Ishikawa (cell line): ENCODE measurements around the gene KIF3A.

ENCODE experiments used
- CEBPB ChIP-seq: IDR thresholded peaks from 2 replicates; pipeline ENCODE4 v1.6.1; 2012
- CREB1 ChIP-seq: IDR thresholded peaks from 2 replicates; pipeline ENCODE4 v1.6.1; 2012; ENCODE audit warnings: low read depth
- EGR1 ChIP-seq: IDR thresholded peaks from 2 replicates; pipeline ENCODE4 v1.6.1; 2012
- EP300 ChIP-seq: IDR thresholded peaks from 2 replicates; pipeline ENCODE4 v1.6.1; 2012; ENCODE audit warnings: borderline replicate concordance
- FOXM1 ChIP-seq: IDR thresholded peaks from 2 replicates; pipeline ENCODE4 v1.6.1; 2012; ENCODE audit warnings: low read depth, borderline replicate concordance
- MAX ChIP-seq: IDR thresholded peaks from 2 replicates; pipeline ENCODE4 v1.6.1; 2012
- NFIC ChIP-seq: IDR thresholded peaks from 2 replicates; pipeline ENCODE4 v1.6.1; 2012
- RAD21 ChIP-seq: IDR thresholded peaks from 2 replicates; pipeline ENCODE4 v1.6.1; 2012; ENCODE audit warnings: low read depth
- REST ChIP-seq: IDR thresholded peaks from 2 replicates; pipeline ENCODE4 v1.6.1; 2012; ENCODE audit warnings: low read depth, mild to moderate bottlenecking
- TAF1 ChIP-seq: IDR thresholded peaks from 2 replicates; pipeline ENCODE4 v1.6.1; 2012; ENCODE audit warnings: low read depth, mild to moderate bottlenecking
- TCF12 ChIP-seq: IDR thresholded peaks from 2 replicates; pipeline ENCODE4 v1.6.1; 2012; ENCODE audit warnings: low read depth
- TEAD4 ChIP-seq: IDR thresholded peaks from 2 replicates; pipeline ENCODE4 v1.6.1; 2012
- USF1 ChIP-seq: IDR thresholded peaks from 2 replicates; pipeline ENCODE4 v1.6.1; 2012
- YY1 ChIP-seq: IDR thresholded peaks from 2 replicates; pipeline ENCODE4 v1.6.1; 2012; ENCODE audit warnings: low read depth
- ZBTB7A ChIP-seq: IDR thresholded peaks from 2 replicates; pipeline ENCODE4 v1.6.1; 2012; ENCODE audit warnings: low read depth

Gene KIF3A

GRCh38 chr5:132780577-132780976 is 43.2 kb upstream of the KIF3A start:
- no peak for TF ChIP-seq EP300
- TF ChIP-seq EGR1: no peak

- TF ChIP-seq YY1 (no peak), TCF12 (no peak)
Observed at GRCh38 chr5:132779961-132780360, 42.6 kb upstream of the KIF3A start.

GRCh38 chr5:132778856-132779255 is 41.5 kb upstream of the KIF3A start:
- TF ChIP-seq FOXM1: no peak
- TF ChIP-seq REST: no peak
- no peak for TF ChIP-seq USF1
- TF ChIP-seq RAD21: no peak
- no peak for TF ChIP-seq YY1
- TF ChIP-seq NFIC: no peak
- TF ChIP-seq EGR1: no peak
- TF ChIP-seq TAF1: no peak
- no peak for TF ChIP-seq TEAD4
- no peak for TF ChIP-seq EP300
- no peak for TF ChIP-seq ZBTB7A
- TF ChIP-seq CEBPB: no peak
- TF ChIP-seq TCF12: no peak
- TF ChIP-seq MAX: no peak
- no peak for TF ChIP-seq CREB1

GRCh38 chr5:132778129-132778528 is 40.8 kb upstream of the KIF3A start:
- TF ChIP-seq CREB1 (no peak), CEBPB (no peak), ZBTB7A (no peak), EP300 (no peak), FOXM1 (no peak), TAF1 (no peak), TCF12 (no peak), TEAD4 (no peak), YY1 (no peak)

DNA sequence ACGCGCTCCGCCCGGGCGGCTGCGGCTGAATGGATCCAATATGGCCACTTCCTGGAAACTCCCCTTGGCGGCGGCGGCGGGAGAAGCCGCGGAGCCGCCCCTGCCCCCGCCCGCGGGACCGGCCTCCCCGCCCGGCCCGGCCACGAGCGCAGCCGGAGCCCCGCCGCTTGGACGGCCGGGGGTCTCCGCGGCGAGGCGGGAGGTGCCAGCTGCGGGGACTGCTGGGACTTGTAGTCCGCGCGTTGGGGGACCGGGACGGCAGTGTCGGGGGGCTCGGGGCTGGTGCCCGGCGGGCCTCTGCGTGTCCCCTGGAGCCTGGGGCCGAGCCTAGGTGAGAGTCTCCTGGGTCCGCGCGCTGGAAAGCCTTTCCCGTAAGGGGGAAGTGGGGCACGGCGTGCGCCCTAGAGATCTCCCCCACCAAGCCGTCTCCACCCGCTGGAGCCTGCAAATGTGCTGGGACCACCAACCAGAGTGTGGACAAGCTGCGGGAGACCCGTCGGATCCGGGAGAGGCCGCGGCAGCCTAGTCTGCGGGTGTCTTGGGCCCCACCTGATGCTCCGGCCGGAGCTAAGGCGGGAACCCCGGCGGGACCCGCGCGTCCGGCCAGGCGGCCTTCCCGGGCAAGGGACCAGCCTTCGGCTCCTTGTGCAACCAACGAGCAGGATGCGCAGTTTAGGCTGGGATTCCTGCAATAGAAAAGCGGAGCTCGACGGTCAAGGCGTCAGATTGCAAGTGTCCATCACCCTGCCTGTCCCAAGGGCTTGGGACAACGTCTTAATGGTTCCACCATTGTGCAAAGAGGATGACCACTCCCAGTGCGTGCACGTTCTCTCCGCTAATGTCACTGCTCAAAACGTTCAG is 40.1 kb upstream of the KIF3A start, which contains the start of gene SEPTIN8:
SEPTIN8 (minus strand) TSS at position 31 of the 861 bp plus-strand sequence. CDS start 102 bp downstream, outside the sequence.
- TF ChIP-seq YY1 (peak; percentile 80), TAF1 (peak; percentile 36; the same call in 1 of the 2 replicates), TCF12 (0 out of 2 replicates have a peak, but pooled peaks have one; percentile 33), ZBTB7A (no peak; the same call in none of the 2 replicates)

GRCh38 chr5:132776938-132777208 is 39.5 kb upstream of the KIF3A start:
- TF ChIP-seq NFIC: no peak
- TF ChIP-seq TEAD4: no peak
- TF ChIP-seq FOXM1: no peak
- no peak for TF ChIP-seq REST
- TF ChIP-seq MAX: no peak
- no peak for TF ChIP-seq EGR1
- TF ChIP-seq TAF1: no peak

- TF ChIP-seq EP300 (no peak), YY1 (peak; percentile 76), FOXM1 (no peak), MAX (no peak), EGR1 (no peak), RAD21 (no peak), TAF1 (no peak), CREB1 (no peak), ZBTB7A (peak; percentile 66; the same call in 1 of the 2 replicates), TEAD4 (0 out of 2 replicates have a peak, but pooled peaks have one; percentile 8), CEBPB (no peak), USF1 (no peak), NFIC (peak; percentile 70; the same call in 1 of the 2 replicates), TCF12 (no peak), REST (no peak)
Observed at GRCh38 chr5:132776131-132776937, 39.0 kb upstream of the KIF3A start.
